T-helper 2 cell (primary cell): ENCODE results near the gene RIBC2.

Experiments
- DNase-seq, 5 experiments: peaks; one replicate each; pipeline versions ENCODE4 v3.0.0 to v3.0.0-alpha.2; 2012 to 2022

Gene RIBC2

DNA sequence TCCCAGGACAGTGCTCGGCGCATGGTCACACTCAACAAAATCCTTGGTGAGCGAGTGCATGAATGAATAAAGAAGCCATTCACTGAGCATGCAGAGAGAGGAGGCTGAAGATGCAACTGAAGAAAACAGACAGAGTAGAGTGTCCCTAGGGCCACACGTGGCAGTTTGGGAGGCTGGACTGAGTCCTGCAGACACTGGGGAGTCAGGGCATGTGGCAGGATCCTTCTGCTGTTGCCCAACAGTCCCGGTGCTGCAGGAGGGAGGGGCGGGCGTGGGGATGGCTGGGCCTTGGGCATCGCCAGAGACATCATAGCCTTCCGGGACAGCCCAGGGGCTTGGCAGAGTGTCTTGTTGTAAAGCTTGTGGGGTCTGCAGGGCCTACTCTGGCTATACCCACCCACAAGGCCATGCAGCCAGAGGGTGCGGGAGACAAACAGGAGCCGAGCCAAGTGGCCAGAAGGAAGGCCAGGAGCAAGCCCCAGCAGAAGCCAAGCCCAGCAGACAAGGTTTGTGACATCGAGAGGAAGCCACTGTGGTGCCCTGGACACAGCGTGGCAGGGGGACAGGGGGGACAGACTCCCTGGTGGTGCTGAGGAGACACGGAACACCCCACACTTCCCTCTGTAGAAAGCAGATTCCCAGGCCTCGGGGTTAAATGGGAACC lies 62.5 kb downstream of the RIBC2 start:
- DNase-seq: no peak

DNA sequence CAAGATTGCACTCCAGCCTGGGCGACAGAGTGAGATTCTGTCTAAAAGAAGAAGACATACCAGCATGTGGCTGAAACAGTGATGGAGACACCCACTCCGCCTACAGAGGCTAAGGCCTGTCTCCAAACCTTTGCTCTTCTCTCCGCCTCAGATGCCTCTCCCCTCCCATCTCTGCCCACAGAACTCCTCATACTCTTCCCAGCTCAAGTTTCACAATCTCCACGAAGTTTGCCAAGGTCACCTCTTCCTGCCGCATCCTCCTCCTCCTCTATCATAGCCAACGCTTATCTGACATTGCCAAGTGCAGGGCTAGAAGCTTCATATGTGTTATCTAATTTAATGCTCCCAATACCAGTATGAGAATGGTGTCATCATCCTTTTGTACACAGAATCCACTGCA lies 63.3 kb downstream of the RIBC2 start:
- DNase-seq: no peak

DNA sequence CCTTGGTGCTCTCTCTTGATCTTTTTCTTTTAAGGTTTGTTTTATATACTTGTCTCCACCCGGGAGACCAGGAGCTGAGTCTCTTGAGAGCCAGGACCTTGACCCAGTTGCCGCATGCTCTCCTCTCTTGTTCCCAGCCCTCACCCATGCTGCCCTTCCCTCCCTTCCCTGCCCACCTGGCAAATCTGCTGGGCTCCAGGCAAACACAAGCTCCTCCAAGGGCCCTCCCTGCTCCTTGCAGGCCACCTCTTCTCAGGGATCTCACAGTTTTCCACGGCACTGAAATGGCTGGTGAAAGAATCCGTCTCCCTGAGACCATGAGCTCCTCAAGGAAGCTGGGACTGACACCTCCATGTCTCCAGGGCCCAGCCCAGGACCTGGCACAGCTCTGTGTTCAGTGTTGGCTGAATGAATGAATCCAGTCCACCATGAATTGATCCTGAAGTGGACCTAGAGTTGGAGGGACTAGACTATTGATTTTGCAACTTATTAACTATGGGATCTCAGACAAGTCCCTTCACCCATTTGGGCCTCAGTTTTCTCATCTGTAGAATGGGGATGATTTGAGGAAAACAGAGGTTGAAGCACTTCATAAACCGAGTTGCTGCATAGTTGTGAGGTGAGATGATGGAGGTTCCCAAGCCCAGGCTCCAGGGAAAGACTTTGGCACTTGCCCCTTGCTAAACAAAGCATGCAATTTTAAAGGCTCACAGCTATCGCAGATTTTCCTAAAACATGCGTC lies 64.0 kb downstream of the RIBC2 start:
- no peak for DNase-seq

DNA sequence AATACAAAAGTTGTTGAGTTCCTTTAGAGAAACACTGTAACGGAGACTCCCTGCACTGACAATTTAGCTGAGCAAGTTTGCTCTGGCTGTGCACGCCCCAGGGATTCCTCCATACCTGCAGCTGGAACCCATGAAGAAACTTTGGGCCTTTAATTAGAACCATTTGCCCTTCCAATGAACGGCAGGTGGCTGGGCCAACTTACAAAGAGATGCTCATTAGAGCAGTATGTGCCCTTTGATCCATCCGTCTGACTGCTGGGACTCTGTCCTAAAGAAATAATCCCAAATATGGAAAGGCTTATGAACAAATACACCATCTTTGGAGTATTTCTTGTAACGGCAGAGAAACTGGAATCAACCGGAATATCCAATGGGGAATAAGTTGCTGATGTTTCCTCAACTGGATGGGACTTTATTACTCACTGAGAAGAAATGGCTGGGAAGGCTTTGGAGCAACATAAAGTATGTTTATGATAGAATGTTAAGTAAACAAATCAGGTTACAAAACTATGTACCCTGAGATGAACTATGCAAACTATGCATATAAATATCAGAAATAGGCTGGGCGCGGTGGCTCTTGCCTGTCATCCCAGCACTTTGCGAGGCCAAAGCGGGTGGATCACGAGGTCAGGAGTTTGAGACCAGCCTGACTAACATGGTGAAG lies 64.7 kb downstream of the RIBC2 start:
- no peak for DNase-seq

DNA sequence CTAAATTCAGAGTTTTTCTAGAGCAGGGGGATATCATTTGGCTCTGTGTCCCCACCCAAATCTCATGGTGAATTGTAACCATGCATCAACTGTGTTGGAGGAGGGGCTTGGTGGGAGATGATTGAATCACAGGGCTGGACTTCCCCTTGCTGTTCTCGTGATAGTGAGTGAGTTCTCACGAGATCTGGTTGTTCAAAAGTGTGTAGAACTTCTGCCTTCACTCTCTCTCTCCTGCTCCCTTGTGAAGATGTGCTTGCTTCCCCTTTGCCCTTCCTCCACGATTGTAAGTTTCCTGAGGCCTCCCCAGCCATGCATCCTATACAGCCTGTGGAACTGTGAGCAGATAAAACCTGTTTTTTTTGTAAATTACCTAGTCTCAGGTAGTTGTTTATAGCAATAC lies 67.2 kb downstream of the RIBC2 start:
- no peak for DNase-seq

DNA sequence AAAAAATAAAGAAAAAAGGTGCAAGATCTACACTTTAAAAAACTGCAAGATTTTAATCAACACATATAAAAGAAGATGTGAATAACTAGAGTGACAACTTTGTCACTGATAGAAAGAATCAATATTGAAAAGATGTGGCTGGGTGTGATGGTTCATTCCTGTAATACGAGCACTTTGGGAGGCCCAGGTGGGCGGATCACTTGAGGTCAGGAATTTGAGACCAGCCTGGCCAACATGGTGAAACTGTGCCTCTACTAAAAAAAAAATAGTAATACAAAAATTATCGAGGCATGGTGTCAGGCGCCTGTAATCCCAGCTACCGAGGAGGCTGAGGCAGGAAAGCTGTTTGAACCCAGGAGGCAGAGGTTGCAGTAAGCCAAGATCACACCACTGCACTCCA lies 68.2 kb downstream of the RIBC2 start:
- no peak for DNase-seq
